K562 (cell line): ENCODE data around the gene ADAMTS15. TPM values are rescaled to one million over a fixed set of nuclear protein-coding genes. Genes with fewer than 3 reads are reported as not detected.
A peak's percentile ranks its signal among the peaks of the same experiment; 100 is the strongest.

Source experiments
- ATAC-seq: fragments of 200-7000 bp; cut with Tn5 transposase; 3 replicates; pipeline ENCODE4 v1.9.1; 2020; ENCODE audit warnings: moderate library complexity
- BruUV-seq: library from RNA; stranded (reverse); fragments of 400-500 nt; replicated peaks from 2 replicates; lab custom pipeline; 2021; lab: Mats Ljungman, UMichigan
- CTCF ChIA-PET: fragments of 300-600 bp; formaldehyde crosslinking; extraction: SDS; loops from one replicate; lab custom pipeline; 2021; ENCODE audit warnings: low intra/inter-chr PET ratio; lab: Yijun Ruan, JAX
- POLR2A ChIA-PET: fragments of 300-600, 350-650 bp; sonication (Branson Sonifier 250); formaldehyde crosslinking; extraction: SDS; loops from one replicate; lab custom pipeline; 2021; ENCODE audit warnings: antibody characterized with exemption, inconsistent platforms; lab: Yijun Ruan, JAX
- DNase-seq, 4 experiments: peaks; one replicate each; pipeline versions ENCODE4 v3.0.0 to v3.0.0-alpha.2; 2011 to 2018; ENCODE audit warnings: low spot score in 3 of 4, mixed read lengths in 3 of 4; ENCODE audit errors: extremely low read depth in 1 of 4
- FAIRE-seq: peaks from 2 replicates; lab custom pipeline; 2011; peaks lifted over from hg19 to GRCh38; lab: Jason Lieb, UNC
- H2AFZ ChIP-seq: 2 replicates; pipeline ENCODE4 v1.6.0; 2011; ENCODE audit warnings: low read depth, low read length, control low read depth, inconsistent platforms
- H3K27ac ChIP-seq: fragments of 200-600 bp; 3 replicates; pipeline ENCODE4 v1.8.0; 2011; ENCODE audit warnings: low read depth, mild to moderate bottlenecking, control low read depth, inconsistent platforms, low read length, moderate library complexity, mixed read lengths; ENCODE audit errors: extremely low read depth
- H3K27me3 ChIP-seq, 2 experiments: fragments of 300-600 bp in 1 of 2; 2 replicates in 1 of 2; 3 replicates in 1 of 2; pipeline versions ENCODE4 v1.6.0 to v1.8.0; 2011; ENCODE audit warnings: inconsistent platforms in 2 of 2, low read length in 2 of 2, mild to moderate bottlenecking in 1 of 2, mixed read lengths in 1 of 2, moderate library complexity in 1 of 2; ENCODE audit not compliant: control insufficient read depth in 2 of 2, insufficient read depth in 2 of 2
- H3K36me3 ChIP-seq: fragments of 300-600 bp; 3 replicates; pipeline ENCODE4 v1.8.0; 2011; ENCODE audit warnings: mild to moderate bottlenecking, low read length, inconsistent platforms; ENCODE audit not compliant: control insufficient read depth, insufficient read depth
- H3K4me1 ChIP-seq, 2 experiments: fragments of 200-600 bp in 1 of 2; replicated peaks in 1 of 2; 2 replicates in 1 of 2; 3 replicates in 1 of 2; pipeline versions ENCODE4 v1.5.1 to v1.8.0; 2011; ENCODE audit warnings: inconsistent platforms in 2 of 2, low read length in 2 of 2, mild to moderate bottlenecking in 1 of 2, mixed read lengths in 1 of 2, moderate library complexity in 1 of 2; ENCODE audit not compliant: control insufficient read depth in 2 of 2, insufficient read depth in 2 of 2
- H3K4me2 ChIP-seq: 2 replicates; pipeline ENCODE4 v1.6.1; 2011; ENCODE audit warnings: low read length, control low read depth, inconsistent platforms, mixed read lengths; ENCODE audit not compliant: insufficient read depth
- H3K4me3 ChIP-seq: fragments of 200-600 bp; sonication (generic), shearing (Covaris generic); 2 replicates; pipeline ENCODE4 v1.5.1; 2016; ENCODE audit warnings: control low read depth, inconsistent platforms
- H3K79me2 ChIP-seq: fragments of 200-600 bp; 3 replicates; pipeline ENCODE4 v1.8.0; 2011; ENCODE audit warnings: low read length, inconsistent platforms; ENCODE audit not compliant: control insufficient read depth, insufficient read depth
- H3K9ac ChIP-seq, 2 experiments: 2 replicates each; pipeline versions ENCODE4 v1.6.0 to v1.6.1; 2011; ENCODE audit warnings: low read depth in 2 of 2, low read length in 2 of 2, control low read depth in 1 of 2, inconsistent platforms in 1 of 2, mild to moderate bottlenecking in 1 of 2, mixed read lengths in 1 of 2; ENCODE audit not compliant: insufficient read depth in 1 of 2
- H3K9me1 ChIP-seq: one replicate; pipeline ENCODE4 v1.6.0; 2011; ENCODE audit warnings: inconsistent platforms, mild to moderate bottlenecking, low read length, moderate library complexity; ENCODE audit not compliant: control insufficient read depth, insufficient read depth
- H3K9me3 ChIP-seq: replicated peaks from 2 replicates; pipeline ENCODE4 v1.5.1; 2011; ENCODE audit warnings: low read depth, low read length, inconsistent platforms; ENCODE audit not compliant: control insufficient read depth, insufficient read depth
- H4K20me1 ChIP-seq: replicated peaks from 2 replicates; pipeline ENCODE4 v1.6.1; 2011; ENCODE audit warnings: low read length, inconsistent platforms, mixed read lengths; ENCODE audit not compliant: control insufficient read depth, insufficient read depth
- BCL6 ChIP-seq: fragments of 250-450 bp; sonication (Bioruptor Pico); IDR thresholded peaks from 2 replicates; pipeline ENCODE4 v1.4.0; 2020
- RCOR1 ChIP-seq, 2 experiments: IDR thresholded peaks; 2 replicates each; pipeline ENCODE4 v1.6.1; 2012; ENCODE audit warnings: low read depth in 2 of 2, low read length in 2 of 2, borderline replicate concordance in 1 of 2, improper control_type of control experiment in 1 of 2
- ZNF507 ChIP-seq: conservative IDR thresholded peaks from 2 replicates; pipeline ENCODE4 v1.6.1; 2017; ENCODE audit warnings: missing genetic modification characterization, missing compliant biosample characterization
- WGBS: fragments of 100-300 bp; shearing (Covaris generic); methylation state at CpG from one replicate; pipeline ENCODE4 v1.1.6; 2016; ENCODE audit warnings: low coverage, mixed read lengths; ENCODE audit not compliant: insufficient coverage; ENCODE audit errors: missing lambda C conversion rate; 5-methylcytosine and 5-hydroxymethylcytosine counted together
- in situ Hi-C: fragments of 300-500 bp; cut with MboI; formaldehyde crosslinking; loops from 4 replicates; pipeline ENCODE4 v1.15.0; 2018; ENCODE audit warnings: inconsistent platforms, mixed read lengths
- intact Hi-C: fragments of 100-400 bp; cut with micrococcal nuclease; formaldehyde crosslinking; loops from 2 replicates; pipeline ENCODE4 v1.14.2; 2022
- polyA plus RNA-seq, 8 experiments: library from polyadenylated mRNA; depleted of rRNA in 4 of 8; stranded (reverse) in 5 of 8; unstranded in 3 of 8; fragments of >200 nt; fragmentation: Nextera tagmentation in 2 of 8; fragmentation: Illumina TruSeq in 1 of 8; extraction: Ambion mirVana in 2 of 8; extraction: Trizol in 1 of 8; gene quantifications; 2 replicates each; pipeline versions ENCODE4 v1.2.1 to v1.2.3, GENCODE V29; 2011 to 2014; ENCODE audit warnings: inconsistent platforms in 1 of 8, missing spikeins in 1 of 8
- total RNA-seq, 7 experiments: library from RNA; depleted of rRNA in 6 of 7; stranded (reverse); fragments of >200 nt in 6 of 7; fragmentation: Illumina TruSeq in 2 of 7; extraction: Trizol in 2 of 7; gene quantifications; 2 replicates each; pipeline versions ENCODE4 v1.2.1 to v1.2.3, GENCODE V29; 2011 to 2021; ENCODE audit warnings: low replicate concordance in 1 of 7
- TF ChIP-seq, protein P1 (sequence below): sonication (generic); formaldehyde crosslinking; IDR thresholded peaks from 2 replicates; pipeline ENCODE4 v1.8.0; 2023; ENCODE audit warnings: mild to moderate bottlenecking, missing genetic modification reagents
- TF ChIP-seq, protein P2 (sequence below): fragments of 250-450 bp; sonication (Bioruptor Pico); IDR thresholded peaks from 2 replicates; pipeline ENCODE4 v1.5.0; 2020; ENCODE audit warnings: mild to moderate bottlenecking, borderline replicate concordance

The ADAMTS15 gene
- total and polyA plus RNA-seq, 9 of the 15 experiments (the other 6 are each of a cell fraction or from before 2014, with no cell fraction given) = 0.04 TPM; not detected in 8

DNA sequence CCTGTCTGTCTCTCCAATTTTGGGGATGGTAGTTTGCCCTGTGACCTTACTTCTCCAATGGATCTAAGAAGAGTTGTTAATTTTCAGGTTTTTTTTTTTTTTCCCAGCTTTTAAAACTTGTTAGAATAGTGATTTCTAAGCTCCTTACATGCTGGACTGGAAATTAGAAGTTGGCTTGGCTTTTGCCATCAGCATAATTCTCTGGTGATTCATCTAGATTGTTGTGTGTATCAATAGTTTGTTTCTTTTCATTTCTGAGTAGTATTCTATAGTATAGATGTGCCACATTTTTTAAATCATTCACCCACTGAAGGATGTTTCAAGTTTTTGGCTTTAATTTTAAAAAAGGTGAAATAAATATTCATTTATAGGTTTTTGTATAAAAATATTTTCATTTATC is 51.4 kb downstream of the ADAMTS15 start:
- intact Hi-C loops = no loop called here
- H3K27me3 ChIP-seq = no peaks in the 10 kb centered on the region
- no peak for TF ChIP-seq RCOR1 (IDR thresholded peaks at IDR 0.05; ENCODE audit: borderline replicate concordance in 1 of 2, low read depth in 2 of 2, low read length in 2 of 2)
- TF ChIP-seq, protein P1, sequence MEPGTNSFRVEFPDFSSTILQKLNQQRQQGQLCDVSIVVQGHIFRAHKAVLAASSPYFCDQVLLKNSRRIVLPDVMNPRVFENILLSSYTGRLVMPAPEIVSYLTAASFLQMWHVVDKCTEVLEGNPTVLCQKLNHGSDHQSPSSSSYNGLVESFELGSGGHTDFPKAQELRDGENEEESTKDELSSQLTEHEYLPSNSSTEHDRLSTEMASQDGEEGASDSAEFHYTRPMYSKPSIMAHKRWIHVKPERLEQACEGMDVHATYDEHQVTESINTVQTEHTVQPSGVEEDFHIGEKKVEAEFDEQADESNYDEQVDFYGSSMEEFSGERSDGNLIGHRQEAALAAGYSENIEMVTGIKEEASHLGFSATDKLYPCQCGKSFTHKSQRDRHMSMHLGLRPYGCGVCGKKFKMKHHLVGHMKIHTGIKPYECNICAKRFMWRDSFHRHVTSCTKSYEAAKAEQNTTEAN (CRISPR knock-in tag) = no peak
- no peak for TF ChIP-seq BCL6 (CRISPR knock-in tag)

DNA sequence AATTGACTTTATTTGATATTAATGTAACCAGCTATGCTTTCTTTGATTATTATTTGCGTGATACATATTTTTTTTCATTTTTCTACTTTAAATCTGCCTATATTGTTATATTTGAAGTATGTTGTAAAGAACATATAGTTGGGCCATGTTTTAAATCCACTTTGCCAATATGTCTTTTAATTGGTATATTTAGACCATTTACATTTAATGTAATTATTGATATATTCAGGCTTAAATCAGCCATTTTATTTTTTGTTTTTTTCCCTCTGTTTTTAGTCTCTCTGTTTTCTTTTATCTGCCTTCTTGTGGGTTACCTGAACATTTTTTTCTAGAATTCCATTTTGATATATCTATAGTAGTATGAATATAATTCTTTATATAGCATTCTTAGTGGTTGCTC is 55.9 kb downstream of the ADAMTS15 start:
- H3K27me3 ChIP-seq = no peaks in the 10 kb centered on the region
- no peak overlapping the region for H3K4me3 ChIP-seq
- H2AFZ ChIP-seq = no peak overlapping the region
- H3K27ac ChIP-seq = no peak overlapping the region
- no peaks in the 10 kb centered on the region for H3K79me2 ChIP-seq
- H3K4me2 ChIP-seq = no peak overlapping the region
- ChIA-PET CTCF (no interaction called here), POLR2A (no interaction called here)
- WGBS = 0% methylated on average over 1 of the region's 1 CpG
- H3K9me3 ChIP-seq = 0 out of 2 replicates have a peak, but pooled peaks cover 2% of the 10 kb centered on the region
- no peak for DNase-seq
- no TSS peak for BruUV-seq
- TF ChIP-seq ZNF507 = peak; percentile 91
- TF ChIP-seq, protein P2, sequence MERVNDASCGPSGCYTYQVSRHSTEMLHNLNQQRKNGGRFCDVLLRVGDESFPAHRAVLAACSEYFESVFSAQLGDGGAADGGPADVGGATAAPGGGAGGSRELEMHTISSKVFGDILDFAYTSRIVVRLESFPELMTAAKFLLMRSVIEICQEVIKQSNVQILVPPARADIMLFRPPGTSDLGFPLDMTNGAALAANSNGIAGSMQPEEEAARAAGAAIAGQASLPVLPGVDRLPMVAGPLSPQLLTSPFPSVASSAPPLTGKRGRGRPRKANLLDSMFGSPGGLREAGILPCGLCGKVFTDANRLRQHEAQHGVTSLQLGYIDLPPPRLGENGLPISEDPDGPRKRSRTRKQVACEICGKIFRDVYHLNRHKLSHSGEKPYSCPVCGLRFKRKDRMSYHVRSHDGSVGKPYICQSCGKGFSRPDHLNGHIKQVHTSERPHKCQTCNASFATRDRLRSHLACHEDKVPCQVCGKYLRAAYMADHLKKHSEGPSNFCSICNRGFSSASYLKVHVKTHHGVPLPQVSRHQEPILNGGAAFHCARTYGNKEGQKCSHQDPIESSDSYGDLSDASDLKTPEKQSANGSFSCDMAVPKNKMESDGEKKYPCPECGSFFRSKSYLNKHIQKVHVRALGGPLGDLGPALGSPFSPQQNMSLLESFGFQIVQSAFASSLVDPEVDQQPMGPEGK (CRISPR knock-in tag) = no peak
- TF ChIP-seq, all 486 proteins: peak for 1
- intact Hi-C loops = no loop called here
- no peak for ATAC-seq
- in situ Hi-C loops = no loop called here
- FAIRE-seq = no peak
- no peaks in the 10 kb centered on the region for H3K36me3 ChIP-seq
- H3K9me1 ChIP-seq = no peaks in the 10 kb centered on the region
- H3K4me1 ChIP-seq = no peaks in the 10 kb centered on the region
- no peak overlapping the region for H3K9ac ChIP-seq
- H4K20me1 ChIP-seq = no peaks in the 10 kb centered on the region

More for the DNA sequence above, 51.4 kb downstream of the ADAMTS15 start:
- Histone ChIP-seq H3K36me3 (no peaks in the 10 kb centered on the region), H3K9ac (no peak overlapping the region), H3K4me1 (no peaks in the 10 kb centered on the region), H3K27ac (no peak overlapping the region), H3K79me2 (no peaks in the 10 kb centered on the region), H3K9me3 (no peaks in the 10 kb centered on the region), H3K9me1 (no peaks in the 10 kb centered on the region), H3K4me3 (no peak overlapping the region), H4K20me1 (no peaks in the 10 kb centered on the region), H2AFZ (no peak overlapping the region), H3K4me2 (no peak overlapping the region)
- BruUV-seq = no TSS peak
- DNase-seq (no peak), ATAC-seq (no peak), FAIRE-seq (no peak)
- CTCF ChIA-PET = no interaction called here
- POLR2A ChIA-PET = no interaction called here
- in situ Hi-C loops = no loop called here
